LNCaP clone FGC (cell line): ENCODE measurements around the gene RAB34.

Experiments
- DNase-seq: peaks from one replicate; pipeline ENCODE4 v3.0.0-alpha.2; 2011; ENCODE audit warnings: low read depth
- H3K4me3 ChIP-seq: 2 replicates; pipeline ENCODE4 v1.5.1; 2011; ENCODE audit warnings: mild to moderate bottlenecking, low read depth, low read length, control low read depth
- TF ChIP-seq, protein P1 (sequence below): IDR thresholded peaks from 2 replicates; pipeline ENCODE4 v1.5.1; 2012; ENCODE audit warnings: mild to moderate bottlenecking; ENCODE audit not compliant: control insufficient read depth, insufficient read depth; ENCODE audit errors: extremely low read depth

Gene RAB34

DNA sequence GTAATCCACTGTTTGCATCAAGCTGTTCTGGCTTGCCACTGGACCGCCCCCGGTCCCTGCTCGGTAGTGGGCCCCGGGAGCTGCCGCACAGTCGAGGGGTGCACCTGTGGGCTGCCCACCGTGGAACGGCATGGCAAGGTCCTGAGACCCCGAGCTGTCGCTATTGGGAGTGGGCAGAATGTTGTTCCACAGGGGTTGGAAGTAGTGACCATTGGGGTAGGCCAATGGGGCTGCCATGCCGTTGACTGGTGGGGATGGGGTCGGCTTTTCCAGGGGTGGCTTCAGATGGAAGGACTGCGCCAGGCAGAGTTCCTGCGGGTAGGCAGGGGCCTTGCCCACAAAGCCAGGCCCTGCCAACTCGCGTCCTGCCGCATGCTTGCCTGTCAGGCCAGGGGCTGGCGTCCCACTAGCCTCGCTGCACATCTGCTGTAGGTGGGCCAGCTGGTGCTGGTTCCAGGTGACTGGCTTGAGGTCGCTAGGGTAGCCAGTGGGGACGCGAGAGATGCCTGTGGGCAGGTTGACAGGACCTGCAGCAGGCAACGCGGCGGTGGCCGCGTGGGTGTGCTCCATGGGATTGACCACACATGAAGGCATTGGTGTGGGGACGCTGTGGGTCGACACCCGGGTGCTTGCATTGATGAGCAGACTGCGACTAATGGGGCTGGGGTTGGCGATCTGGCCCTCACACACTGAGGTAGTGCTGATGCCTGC is 40.9 kb upstream of the RAB34 start:
- DNase-seq = no peak
- no peak overlapping the region for H3K4me3 ChIP-seq
- TF ChIP-seq, protein P1, sequence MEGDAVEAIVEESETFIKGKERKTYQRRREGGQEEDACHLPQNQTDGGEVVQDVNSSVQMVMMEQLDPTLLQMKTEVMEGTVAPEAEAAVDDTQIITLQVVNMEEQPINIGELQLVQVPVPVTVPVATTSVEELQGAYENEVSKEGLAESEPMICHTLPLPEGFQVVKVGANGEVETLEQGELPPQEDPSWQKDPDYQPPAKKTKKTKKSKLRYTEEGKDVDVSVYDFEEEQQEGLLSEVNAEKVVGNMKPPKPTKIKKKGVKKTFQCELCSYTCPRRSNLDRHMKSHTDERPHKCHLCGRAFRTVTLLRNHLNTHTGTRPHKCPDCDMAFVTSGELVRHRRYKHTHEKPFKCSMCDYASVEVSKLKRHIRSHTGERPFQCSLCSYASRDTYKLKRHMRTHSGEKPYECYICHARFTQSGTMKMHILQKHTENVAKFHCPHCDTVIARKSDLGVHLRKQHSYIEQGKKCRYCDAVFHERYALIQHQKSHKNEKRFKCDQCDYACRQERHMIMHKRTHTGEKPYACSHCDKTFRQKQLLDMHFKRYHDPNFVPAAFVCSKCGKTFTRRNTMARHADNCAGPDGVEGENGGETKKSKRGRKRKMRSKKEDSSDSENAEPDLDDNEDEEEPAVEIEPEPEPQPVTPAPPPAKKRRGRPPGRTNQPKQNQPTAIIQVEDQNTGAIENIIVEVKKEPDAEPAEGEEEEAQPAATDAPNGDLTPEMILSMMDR = no peak

DNA sequence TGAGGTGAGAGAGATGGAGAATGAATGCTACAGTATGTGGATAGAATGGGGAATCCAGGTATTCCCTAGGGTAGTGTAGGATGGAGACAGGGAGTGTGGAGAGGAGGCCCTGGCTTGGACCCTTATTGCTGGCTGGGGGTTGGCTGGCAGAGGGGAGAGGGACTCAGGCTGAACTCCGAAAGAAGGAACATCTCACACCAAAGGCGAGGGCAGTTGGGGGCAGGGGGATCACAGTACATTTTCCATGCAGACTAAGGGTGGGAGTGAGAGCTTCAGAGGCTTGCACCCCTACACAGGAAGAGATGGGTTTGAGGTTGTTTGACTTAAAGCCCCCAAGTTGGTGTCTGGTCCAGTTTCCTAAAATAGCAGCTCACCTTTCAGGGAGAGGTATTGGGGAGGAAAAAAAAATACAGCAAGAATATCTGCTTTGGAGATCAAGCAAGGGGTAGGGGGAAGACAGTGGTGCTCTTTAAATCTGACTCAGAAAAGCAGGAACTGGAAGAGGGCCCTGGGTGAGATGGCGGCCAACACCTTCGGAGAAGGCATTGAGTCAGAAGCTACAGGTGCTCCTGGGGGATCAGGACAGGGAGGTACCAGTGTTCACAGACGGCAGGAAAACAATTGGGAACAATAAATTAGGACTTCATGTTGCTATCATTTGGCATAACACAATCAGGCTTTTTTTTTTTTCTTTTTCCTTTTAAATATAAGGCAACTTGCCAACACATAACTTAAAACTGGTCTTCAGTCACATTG is 38.6 kb upstream of the RAB34 start:
- DNase-seq = peak; percentile 52
- TF ChIP-seq, protein P1 = no peak
- no peak overlapping the region for H3K4me3 ChIP-seq

DNA sequence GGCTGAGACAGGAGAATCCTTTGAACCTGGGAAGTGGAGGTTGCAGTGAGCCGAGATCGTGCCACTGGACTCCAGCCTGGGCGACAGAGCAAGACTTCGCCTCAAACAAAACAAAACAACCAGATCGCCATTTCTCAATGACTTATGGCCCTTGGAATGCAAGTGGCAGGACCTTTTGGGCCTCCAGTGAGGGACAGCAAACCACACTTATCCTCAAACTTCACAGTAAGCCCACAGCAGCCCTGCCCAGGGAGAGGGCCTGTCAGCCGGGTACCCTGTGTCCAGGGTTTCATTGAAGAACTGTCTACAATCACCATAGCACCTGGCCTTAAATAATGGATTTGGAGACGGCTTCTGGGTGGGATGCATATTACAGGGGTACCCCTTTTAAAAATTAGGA is 37.8 kb upstream of the RAB34 start:
- TF ChIP-seq, protein P1 = no peak
- no peak overlapping the region for H3K4me3 ChIP-seq
- DNase-seq = no peak

DNA sequence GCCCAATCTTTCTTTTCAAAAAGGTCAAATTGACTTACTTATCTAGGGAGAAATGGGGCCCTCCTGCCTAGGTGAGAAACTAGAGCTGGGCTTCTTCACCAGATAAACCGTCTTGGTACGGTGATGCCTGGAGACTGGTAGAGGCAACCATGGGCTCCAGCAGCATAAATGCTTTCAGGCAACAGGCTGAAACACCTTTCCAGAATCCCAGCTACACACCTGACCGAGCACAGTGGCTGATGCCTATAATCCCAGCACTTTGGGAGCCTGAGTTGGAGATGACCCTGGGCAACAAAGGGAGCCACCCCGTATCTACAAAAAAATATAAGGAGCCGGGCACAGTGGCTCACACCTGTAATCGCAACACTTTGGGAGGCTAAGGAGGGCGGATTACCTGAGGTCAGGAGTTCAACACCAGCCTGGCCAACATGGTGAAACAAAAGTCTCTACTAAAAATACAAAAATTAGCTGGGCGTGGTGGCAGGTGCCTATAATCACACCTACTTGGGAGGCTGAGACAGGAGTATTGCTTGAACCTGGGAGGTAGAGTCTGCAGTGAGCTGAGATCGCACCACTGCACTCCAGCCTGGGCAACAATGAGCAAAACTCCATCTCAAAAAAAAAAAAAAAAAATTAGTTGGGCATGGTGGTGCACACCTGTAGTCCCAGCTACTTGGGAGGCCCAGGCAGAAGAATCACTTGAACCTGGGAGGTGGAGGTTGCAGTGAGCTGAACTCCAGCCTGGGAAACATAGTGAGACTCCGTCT is 34.1 kb upstream of the RAB34 start:
- TF ChIP-seq, protein P1 = no peak
- DNase-seq = no peak
- no peak overlapping the region for H3K4me3 ChIP-seq

DNA sequence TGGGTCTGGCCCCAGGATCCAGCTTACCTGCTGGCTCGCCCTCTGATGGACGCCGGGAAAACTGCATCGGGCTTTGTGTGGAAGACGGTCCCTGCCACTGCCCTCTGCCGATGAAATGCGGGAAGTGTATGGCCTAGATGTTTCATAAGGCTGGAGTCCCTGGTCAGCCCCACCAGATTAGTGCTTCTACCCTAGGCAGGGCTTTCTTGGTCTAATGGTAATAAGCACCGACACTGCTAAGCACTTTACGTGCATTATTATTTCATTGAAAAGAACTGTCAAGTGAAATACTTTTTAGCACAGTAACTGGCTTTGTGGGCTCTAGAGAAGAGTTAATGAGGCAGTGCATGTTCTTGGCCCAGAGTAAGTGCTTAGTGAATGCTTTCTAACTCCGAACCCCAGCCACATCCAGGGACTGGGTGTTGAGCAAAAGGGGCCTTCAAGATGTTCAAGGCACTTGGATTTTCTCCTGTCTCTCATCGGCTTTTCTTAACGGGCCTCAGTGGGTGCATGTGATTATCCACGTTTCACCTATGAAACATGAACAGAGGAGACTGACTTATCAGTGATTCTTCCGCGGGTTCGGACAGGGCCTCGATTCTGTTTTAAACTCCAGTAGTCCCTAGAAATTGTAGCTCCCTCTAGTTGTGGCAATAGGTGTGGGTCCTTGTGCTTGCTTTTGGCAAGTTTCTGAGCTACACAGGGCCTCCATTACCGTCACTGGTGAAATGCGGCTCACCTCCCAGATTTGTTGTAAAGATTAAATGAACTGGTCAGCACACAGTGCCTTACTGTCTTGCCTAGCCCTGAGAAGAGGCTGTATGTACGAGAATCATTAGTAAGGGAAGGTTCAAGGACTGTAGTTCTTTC is 32.7 kb upstream of the RAB34 start:
- DNase-seq = peak; percentile 77
- no peak overlapping the region for H3K4me3 ChIP-seq
- TF ChIP-seq, protein P1 = peak; percentile 99

DNA sequence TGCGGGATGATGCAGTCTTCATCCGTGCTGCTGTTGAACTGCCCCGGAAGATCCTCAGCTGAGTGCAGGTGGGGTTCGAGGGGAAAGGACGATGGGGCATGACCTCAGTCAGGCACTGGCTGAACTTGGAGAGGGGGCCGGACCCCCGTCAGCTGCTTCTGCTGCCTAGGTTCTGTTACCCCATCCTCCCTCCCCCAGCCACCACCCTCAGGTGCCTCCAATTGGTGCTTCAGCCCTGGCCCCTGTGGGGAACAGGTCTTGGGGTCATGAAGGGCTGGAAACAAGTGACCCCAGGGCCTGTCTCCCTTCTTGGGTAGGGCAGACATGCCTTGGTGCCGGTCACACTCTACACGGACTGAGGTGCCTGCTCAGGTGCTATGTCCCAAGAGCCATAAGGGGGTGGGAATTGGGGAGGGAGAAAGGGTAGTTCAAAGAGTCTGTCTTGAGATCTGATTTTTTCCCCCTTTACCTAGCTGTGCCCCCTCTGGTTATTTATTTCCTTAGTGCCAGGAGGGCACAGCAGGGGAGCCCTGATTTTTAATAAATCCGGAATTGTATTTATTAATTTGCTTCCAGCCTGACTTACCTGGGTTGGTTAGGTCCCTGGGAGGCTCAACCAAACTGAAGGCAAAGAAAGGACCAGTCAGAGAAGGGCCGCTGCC is 32.0 kb upstream of the RAB34 start:
- DNase-seq = no peak
- no peak overlapping the region for H3K4me3 ChIP-seq
- TF ChIP-seq, protein P1 = no peak
